ENCODE measurements around the gene MXD3. TPM values are rescaled to one million over a fixed set of nuclear protein-coding genes. Genes with fewer than 3 reads are reported as not detected.
"Not testable (repeated sequence)": the region's sequence is repeated elsewhere in the genome, so short reads cannot be mapped to it uniquely, and the experiment has no call there.

The MXD3 gene
- total RNA-seq, 4 donors from 2014 or later, result 4.9 to 19.8 (median 13.2) TPM

- TF ChIP-seq POLR2A (IDR thresholded peaks at IDR 0.05), result no peak
- TF ChIP-seq, protein P1, sequence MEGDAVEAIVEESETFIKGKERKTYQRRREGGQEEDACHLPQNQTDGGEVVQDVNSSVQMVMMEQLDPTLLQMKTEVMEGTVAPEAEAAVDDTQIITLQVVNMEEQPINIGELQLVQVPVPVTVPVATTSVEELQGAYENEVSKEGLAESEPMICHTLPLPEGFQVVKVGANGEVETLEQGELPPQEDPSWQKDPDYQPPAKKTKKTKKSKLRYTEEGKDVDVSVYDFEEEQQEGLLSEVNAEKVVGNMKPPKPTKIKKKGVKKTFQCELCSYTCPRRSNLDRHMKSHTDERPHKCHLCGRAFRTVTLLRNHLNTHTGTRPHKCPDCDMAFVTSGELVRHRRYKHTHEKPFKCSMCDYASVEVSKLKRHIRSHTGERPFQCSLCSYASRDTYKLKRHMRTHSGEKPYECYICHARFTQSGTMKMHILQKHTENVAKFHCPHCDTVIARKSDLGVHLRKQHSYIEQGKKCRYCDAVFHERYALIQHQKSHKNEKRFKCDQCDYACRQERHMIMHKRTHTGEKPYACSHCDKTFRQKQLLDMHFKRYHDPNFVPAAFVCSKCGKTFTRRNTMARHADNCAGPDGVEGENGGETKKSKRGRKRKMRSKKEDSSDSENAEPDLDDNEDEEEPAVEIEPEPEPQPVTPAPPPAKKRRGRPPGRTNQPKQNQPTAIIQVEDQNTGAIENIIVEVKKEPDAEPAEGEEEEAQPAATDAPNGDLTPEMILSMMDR (IDR thresholded peaks at IDR 0.05), result no peak
- intact Hi-C loops (cut with DNase I; ENCODE audit: low total_unique reads), result loop anchor here (10.0 kb wide), 1 partner anchor 144 kb away; no protein-coding TSS in a partner anchor
Measured at GRCh38 chr5:177310332-177310731, 1.4 kb downstream of the MXD3 start.

GRCh38 chr5:177309351-177310191, 2.1 kb downstream of the MXD3 start:
- intact Hi-C loops (cut with DNase I; ENCODE audit: low total_unique reads), result loop anchor here (10.0 kb wide), 2 partner anchors 145 to 195 kb away; no protein-coding TSS in a partner anchor
- H3K4me3 ChIP-seq (ENCODE audit: low read depth, poor library complexity, severe bottlenecking), result no peak overlapping the region
- no peak for TF ChIP-seq POLR2A (IDR thresholded peaks at IDR 0.05)
- TF ChIP-seq, protein P1 (IDR thresholded peaks at IDR 0.05), result peak in 1 of 3 donors; percentile 14
- WGBS, 2 donors, result 43 to 57% methylated on average over 10 of the region's 10 CpGs
- peak in 1 of 2 donors; percentile 89 for DNase-seq (ENCODE audit: low spot score in 2 of 2)

More at GRCh38 chr5:177310332-177310731, 1.4 kb downstream of the MXD3 start:
- WGBS, 2 donors, result 89 to 95% methylated on average over 8 to 13 of the region's 13 CpGs
- H3K4me3 ChIP-seq (ENCODE audit: low read depth, poor library complexity, severe bottlenecking), result no peak overlapping the region
- DNase-seq (ENCODE audit: low spot score in 2 of 2), result peak in 1 of 2 donors; percentile 79

DNA sequence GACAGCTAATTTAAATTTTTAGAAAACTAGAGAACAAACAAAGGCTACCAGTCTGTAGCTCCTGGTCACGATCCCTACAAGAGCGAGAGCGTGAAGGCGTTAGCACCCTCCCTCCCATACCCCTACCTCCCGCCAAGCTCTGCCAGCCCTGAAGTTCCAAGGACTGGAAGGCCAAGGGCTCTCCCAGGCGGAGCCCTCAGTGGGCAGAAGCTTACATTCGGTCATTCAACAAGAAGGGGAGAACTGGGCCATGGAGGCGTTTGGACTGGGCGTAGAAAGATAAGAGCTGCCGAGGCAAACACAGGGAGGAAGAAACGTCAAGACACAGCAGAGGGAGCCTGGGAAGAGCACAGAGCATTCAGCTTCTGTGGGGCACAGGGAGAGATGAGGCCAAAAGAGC, 3.0 kb downstream of the MXD3 start:
- TF ChIP-seq POLR2A (IDR thresholded peaks at IDR 0.05), result no peak
- TF ChIP-seq, protein P1 (IDR thresholded peaks at IDR 0.05), result no peak
- no peak overlapping the region for H3K4me3 ChIP-seq (ENCODE audit: low read depth, poor library complexity, severe bottlenecking)
- intact Hi-C loops (cut with DNase I; ENCODE audit: low total_unique reads), result loop anchor here (10.0 kb wide), 1 partner anchor 194 kb away; no protein-coding TSS in a partner anchor
- peak in 1 of 2 donors; percentile 75 for DNase-seq (ENCODE audit: low spot score in 2 of 2)
- 90 to 92% methylated on average over 11 of the region's 11 CpGs for WGBS, 2 donors

GRCh38 chr5:177307544-177308363, 3.9 kb downstream of the MXD3 start:
- WGBS, 2 donors, result 85 to 90% methylated on average over 22 to 29 of the region's 43 CpGs
- TF ChIP-seq POLR2A (IDR thresholded peaks at IDR 0.05), result no peak
- TF ChIP-seq, protein P1 (IDR thresholded peaks at IDR 0.05), result no peak
- DNase-seq (ENCODE audit: low spot score in 2 of 2), result no peak
- intact Hi-C loops (cut with DNase I; ENCODE audit: low total_unique reads), result loop anchor here (10.0 kb wide), 1 partner anchor 193 kb away; no protein-coding TSS in a partner anchor
- H3K4me3 ChIP-seq (ENCODE audit: low read depth, poor library complexity, severe bottlenecking), result no peak overlapping the region

DNA sequence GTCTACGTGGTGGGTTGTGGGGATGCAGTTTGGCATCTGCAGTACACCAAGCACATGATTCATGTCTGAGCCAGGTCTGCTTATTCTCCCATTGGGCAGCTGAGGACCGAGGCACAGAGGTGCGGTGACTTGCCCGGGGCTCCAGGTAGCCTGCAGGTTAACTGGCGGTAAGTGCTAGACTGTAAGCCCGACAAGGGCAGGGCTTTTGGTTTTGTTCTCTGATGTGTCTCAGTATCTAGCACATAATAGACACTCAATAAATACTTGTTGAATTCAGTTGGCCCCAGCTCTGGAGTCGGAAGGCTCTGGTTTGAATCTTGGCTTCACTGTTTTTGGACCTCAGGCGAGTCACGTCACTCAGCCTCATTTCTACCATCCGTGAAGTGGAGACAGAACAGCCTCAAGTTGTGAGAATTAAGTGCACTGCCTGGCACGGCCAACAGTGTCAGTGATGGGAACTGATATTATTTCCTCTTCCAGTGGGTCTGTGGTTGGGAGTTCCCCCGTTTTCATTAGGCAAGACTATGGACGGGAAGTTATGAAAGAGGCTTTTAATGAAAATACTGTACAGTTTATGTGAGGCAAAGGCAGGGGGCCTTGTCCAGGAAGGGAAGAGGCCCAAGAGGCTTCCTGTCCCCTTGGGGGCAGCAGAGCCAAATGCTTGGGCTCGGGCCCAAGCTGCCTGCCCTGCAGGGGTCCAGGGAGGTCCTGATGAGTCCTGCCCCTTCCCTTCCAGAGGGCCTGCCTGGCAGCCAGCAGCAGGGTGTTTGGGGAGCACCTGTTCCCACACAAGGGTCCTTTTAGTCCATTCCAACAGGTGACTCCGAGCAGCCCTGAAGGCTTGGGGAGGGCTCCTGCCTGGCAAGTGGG, 4.8 kb downstream of the MXD3 start:
- DNase-seq (ENCODE audit: low spot score in 2 of 2), result no peak
- intact Hi-C loops (cut with DNase I; ENCODE audit: low total_unique reads), result loop anchor here (10.0 kb wide), 1 partner anchor 192 kb away; no protein-coding TSS in a partner anchor
- TF ChIP-seq, protein P1 (IDR thresholded peaks at IDR 0.05), result no peak
- no peak for TF ChIP-seq POLR2A (IDR thresholded peaks at IDR 0.05)
- WGBS, 2 donors, result 66 to 72% methylated on average over 13 to 14 of the region's 15 CpGs
- no peak overlapping the region for H3K4me3 ChIP-seq (ENCODE audit: low read depth, poor library complexity, severe bottlenecking)

DNA sequence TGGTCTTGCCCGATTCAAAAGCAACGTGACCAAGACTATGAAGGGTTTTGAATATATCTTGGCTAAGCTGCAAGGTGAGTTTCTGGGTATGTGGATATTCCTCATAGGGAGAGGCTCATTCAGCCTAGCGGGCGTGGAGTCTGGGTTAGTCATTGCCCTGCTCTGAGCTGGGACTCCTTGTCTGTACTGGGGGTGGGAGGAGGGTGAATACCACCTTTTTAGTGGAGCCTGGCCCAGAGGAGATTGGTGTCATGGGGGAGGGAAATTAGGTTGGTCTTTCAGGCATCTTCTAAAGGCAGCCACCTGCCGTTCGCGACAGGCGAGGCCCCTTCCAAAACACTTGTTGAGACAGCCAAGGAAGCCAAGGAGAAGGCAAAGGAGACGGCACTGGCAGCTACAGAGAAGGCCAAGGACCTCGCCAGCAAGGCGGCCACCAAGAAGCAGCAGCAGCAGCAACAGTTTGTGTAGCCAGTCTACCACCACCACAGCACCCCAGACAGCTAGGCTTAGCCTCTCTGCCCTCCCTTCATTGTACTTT, 5.5 kb downstream of the MXD3 start:
- WGBS, 2 donors, result 65 to 70% methylated on average over 11 of the region's 11 CpGs

More for the DNA sequence above, 5.5 kb downstream of the MXD3 start:
- intact Hi-C loops (cut with DNase I; ENCODE audit: low total_unique reads), result loop anchor here (10.0 kb wide), 1 partner anchor 191 kb away; no protein-coding TSS in a partner anchor
- not testable (repeated sequence) for H3K4me3 ChIP-seq (ENCODE audit: low read depth, poor library complexity, severe bottlenecking); DNase-seq (ENCODE audit: low spot score in 2 of 2)
